Endothelial cell of umbilical vein (primary cell): Measurements from ENCODE around the gene MUTYH. TPM values are rescaled to one million over a fixed set of nuclear protein-coding genes. Genes with fewer than 3 reads are reported as not detected.

ENCODE experiments used
- BruUV-seq: library from RNA; stranded (reverse); fragments of 400-500 nt; replicated peaks from 2 replicates; lab custom pipeline; 2021; lab: Mats Ljungman, UMichigan
- CTCF ChIA-PET: fragments of 300-600, 350-600 bp; sonication (Branson Sonifier 250); formaldehyde crosslinking; loops from one replicate; lab custom pipeline; 2021; ENCODE audit warnings: antibody characterized with exemption, inconsistent platforms; lab: Charles Lee
- POLR2A ChIA-PET: fragments of 300-600, 350-600 bp; sonication (Branson Sonifier 250); formaldehyde crosslinking; loops from one replicate; lab custom pipeline; 2021; ENCODE audit warnings: antibody characterized with exemption, inconsistent platforms; lab: Charles Lee
- DNase-seq: peaks from one replicate; pipeline ENCODE4 v3.0.0-alpha.2; 2011; ENCODE audit warnings: low read depth, low spot score
- FAIRE-seq: peaks from 2 replicates; lab custom pipeline; 2011; peaks lifted over from hg19 to GRCh38; lab: Jason Lieb, UNC
- H2AFZ ChIP-seq: 2 replicates; pipeline ENCODE4 v1.6.0; 2012; ENCODE audit warnings: low read depth, low read length, control low read depth, inconsistent platforms
- H3K27ac ChIP-seq: 2 replicates; pipeline ENCODE4 v1.5.1; 2011; ENCODE audit warnings: low read depth, mild to moderate bottlenecking, control low read depth, low read length, moderate library complexity; ENCODE audit not compliant: insufficient read depth
- H3K27me3 ChIP-seq, 2 experiments: 2 replicates each; pipeline versions ENCODE4 v1.6.0 to v1.6.1; 2011; ENCODE audit warnings: low read length in 2 of 2, mixed read lengths in 1 of 2; ENCODE audit not compliant: control insufficient read depth in 2 of 2, insufficient read depth in 2 of 2
- H3K36me3 ChIP-seq, 2 experiments: 2 replicates in 1 of 2; 3 replicates in 1 of 2; pipeline ENCODE4 v1.5.1; 2011; ENCODE audit warnings: low read length in 2 of 2, mild to moderate bottlenecking in 1 of 2, moderate library complexity in 1 of 2; ENCODE audit not compliant: control insufficient read depth in 2 of 2, insufficient read depth in 2 of 2; ENCODE audit errors: extremely low read depth in 1 of 2
- H3K4me1 ChIP-seq: 3 replicates; pipeline ENCODE4 v1.5.1; 2011; ENCODE audit warnings: mild to moderate bottlenecking, low read length; ENCODE audit not compliant: control insufficient read depth, insufficient read depth; ENCODE audit errors: extremely low read depth
- H3K4me2 ChIP-seq: 2 replicates; pipeline ENCODE4 v1.6.1; 2011; ENCODE audit warnings: low read length, control low read depth, mixed read lengths; ENCODE audit not compliant: insufficient read depth
- H3K4me3 ChIP-seq, 3 experiments: fragments of 200-600 bp in 1 of 3; sonication (generic), shearing (Covaris generic) in 1 of 3; replicated peaks in 1 of 3; 2 replicates each; pipeline ENCODE4 v1.5.1; 2011 to 2016; ENCODE audit warnings: control low read depth in 3 of 3, low read length in 3 of 3, mild to moderate bottlenecking in 2 of 3, inconsistent platforms in 1 of 3, low read depth in 1 of 3, moderate library complexity in 1 of 3; ENCODE audit not compliant: insufficient read depth in 1 of 3
- H3K79me2 ChIP-seq: 2 replicates; pipeline ENCODE4 v1.6.0; 2012; ENCODE audit warnings: low read length, inconsistent platforms; ENCODE audit not compliant: control insufficient read depth, insufficient read depth
- H3K9ac ChIP-seq: replicated peaks from 2 replicates; pipeline ENCODE3; 2011; ENCODE audit warnings: low read length, control low read depth; ENCODE audit not compliant: insufficient read depth; ENCODE audit errors: extremely low read depth
- H3K9me1 ChIP-seq: replicated peaks from 3 replicates; pipeline ENCODE4 v1.6.0; 2011; ENCODE audit warnings: mild to moderate bottlenecking, low read length; ENCODE audit not compliant: control insufficient read depth, insufficient read depth; ENCODE audit errors: extremely low read depth
- H3K9me3 ChIP-seq: replicated peaks from 2 replicates; pipeline ENCODE4 v1.5.1; 2012; ENCODE audit warnings: low read length, inconsistent platforms; ENCODE audit not compliant: control insufficient read depth, insufficient read depth
- H4K20me1 ChIP-seq: replicated peaks from 2 replicates; pipeline ENCODE3; 2011; ENCODE audit warnings: mild to moderate bottlenecking, low read length; ENCODE audit not compliant: control insufficient read depth, insufficient read depth; ENCODE audit errors: extremely low read depth
- EZH2 ChIP-seq: IDR thresholded peaks from 2 replicates; pipeline ENCODE4 v1.6.1; 2012; ENCODE audit warnings: borderline replicate concordance, low read depth, mild to moderate bottlenecking, moderate library complexity, low read length, inconsistent platforms; ENCODE audit not compliant: severe bottlenecking
- GATA2 ChIP-seq: IDR thresholded peaks from 2 replicates; pipeline ENCODE4 v1.7.0; 2011; ENCODE audit warnings: low read depth, mild to moderate bottlenecking, moderate library complexity, mixed read lengths, low read length; ENCODE audit not compliant: insufficient read length, insufficient read depth
- JUN ChIP-seq: IDR thresholded peaks from 2 replicates; pipeline ENCODE4 v1.6.1; 2011; ENCODE audit warnings: borderline replicate concordance, low read depth; ENCODE audit not compliant: insufficient read length, insufficient read depth
- MYC ChIP-seq: IDR thresholded peaks from one replicate; pipeline ENCODE4 v1.6.1; 2011; ENCODE audit warnings: mild to moderate bottlenecking, low read depth, low read length
- POLR2A ChIP-seq: IDR thresholded peaks from 2 replicates; pipeline ENCODE4 v1.6.1; 2012; ENCODE audit warnings: low read depth, mild to moderate bottlenecking, control low read depth, low read length
- POLR2AphosphoS5 ChIP-seq: IDR thresholded peaks from 2 replicates; pipeline ENCODE4 v1.6.1; 2012; ENCODE audit warnings: low read depth, mild to moderate bottlenecking, control low read depth, low read length, moderate library complexity; ENCODE audit not compliant: insufficient read depth
- dilution Hi-C: fragments of 300-500 bp; cut with MboI; formaldehyde crosslinking; loops from one replicate; pipeline ENCODE4 v1.15.0; 2019; ENCODE audit warnings: low sequenced_read_pairs; ENCODE audit not compliant: extremely low pct_ligation_motif_present
- intact Hi-C: fragments of 100-400 bp; cut with micrococcal nuclease; formaldehyde crosslinking; loops from one replicate; pipeline ENCODE4 v1.10.0; 2022
- polyA plus RNA-seq, 4 experiments: library from polyadenylated mRNA; depleted of rRNA in 3 of 4; stranded (reverse) in 3 of 4; unstranded in 1 of 4; fragments of >200 nt; gene quantifications; 2 replicates each; pipeline versions ENCODE4 v1.2.1 to v1.2.3, GENCODE V29; 2011 to 2012; ENCODE audit warnings: missing spikeins in 1 of 4
- total RNA-seq: library from RNA; stranded (reverse); gene quantifications from 2 replicates; pipeline ENCODE4 v1.2.3, GENCODE V29; 2021
- TF ChIP-seq, protein P1 (sequence below), 2 donors: IDR thresholded peaks; 1 replicate in 1 of 2; 2 replicates in 1 of 2; pipeline ENCODE4 v1.5.1; 2011; ENCODE audit warnings: low read length in 2 of 2, mild to moderate bottlenecking in 2 of 2, moderate library complexity in 2 of 2, control low read depth in 1 of 2, inconsistent platforms in 1 of 2, low read depth in 1 of 2; ENCODE audit not compliant: insufficient read depth in 1 of 2; ENCODE audit errors: extremely low read depth in 1 of 2
- TF ChIP-seq, protein P2 (sequence below): IDR thresholded peaks from 2 replicates; pipeline ENCODE4 v1.6.1; 2011; ENCODE audit not compliant: insufficient read depth, insufficient read length

MUTYH gene
- total and polyA plus RNA-seq, 2 donors (not counting 3 experiments of a cell fraction or from before 2014, with no cell fraction given): 12.3 to 16.6 TPM

DNA sequence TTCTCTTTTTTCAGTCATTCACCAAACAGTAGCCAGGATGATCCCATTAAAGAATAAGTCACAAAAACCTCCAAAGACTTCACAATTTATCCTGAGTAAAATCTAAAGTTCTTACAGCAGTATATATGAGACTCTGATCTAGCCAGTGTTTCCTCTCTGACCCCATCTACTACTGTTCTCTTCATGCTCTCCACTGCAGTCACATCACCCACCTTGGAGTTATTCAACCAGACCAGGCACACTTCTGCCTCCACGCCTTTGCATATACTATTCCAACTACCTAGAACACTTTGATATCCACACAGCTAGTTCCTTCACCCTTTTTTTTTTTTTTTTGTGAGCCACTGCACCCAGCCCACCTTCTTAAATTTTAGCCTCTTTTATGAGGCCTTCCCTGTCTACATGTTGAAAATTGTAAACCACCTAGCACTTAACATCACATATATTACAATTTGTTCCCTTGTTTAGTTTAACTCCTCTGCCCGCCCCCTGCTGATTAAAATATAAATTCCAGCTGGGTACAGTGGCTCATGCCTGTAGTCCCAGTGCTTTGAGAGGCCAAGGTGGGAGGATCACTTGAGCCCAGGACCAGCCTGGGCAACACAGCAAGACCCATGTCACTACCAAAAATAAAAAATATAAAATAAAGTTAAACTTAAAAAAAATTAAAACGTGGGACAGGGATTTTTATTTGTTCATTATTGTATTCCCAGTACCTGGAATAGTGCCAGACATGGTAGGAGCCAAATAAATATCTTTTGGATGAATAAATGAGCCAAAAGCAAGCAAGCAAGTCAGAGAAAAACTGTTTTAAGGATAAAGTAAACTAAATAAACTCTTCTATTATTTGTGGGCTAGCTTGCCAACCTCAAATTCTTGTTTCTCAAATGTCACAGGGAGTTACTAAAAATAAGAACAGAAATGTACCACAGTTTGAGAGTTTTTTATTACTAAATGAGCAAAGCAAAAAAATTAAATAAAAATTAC is 35.2 kb upstream of the MUTYH start:
- Histone ChIP-seq H3K27me3 (peaks cover 0 to 1% of the 10 kb centered on the region in 2 experiments), H3K4me1 (no peaks in the 10 kb centered on the region), H3K79me2 (no peaks in the 10 kb centered on the region), H2AFZ (no peak overlapping the region), H3K4me3 (no peak overlapping the region), H3K9me1 (no peaks in the 10 kb centered on the region), H3K9me3 (no peaks in the 10 kb centered on the region), H3K4me2 (no peak overlapping the region), H3K9ac (no peak overlapping the region), H3K27ac (no peak overlapping the region), H4K20me1 (no peaks in the 10 kb centered on the region), H3K36me3 (no peaks in the 10 kb centered on the region)
- dilution Hi-C loops: no loop called here
- no TSS peak for BruUV-seq
- no peak for DNase-seq
- intact Hi-C loops: no loop called here
- ChIA-PET CTCF (interaction anchor here (1.4 to 1.6 kb wide), 2 partner anchors 15 to 18 kb away, joined by 3 to 5 read pairs; no protein-coding TSS in a partner anchor), POLR2A (no interaction called here)
- no peak for FAIRE-seq
- TF ChIP-seq JUN (no peak), POLR2AphosphoS5 (no peak), MYC (no peak), POLR2A (no peak), GATA2 (no peak), EZH2 (no peak)
- TF ChIP-seq, protein P1, sequence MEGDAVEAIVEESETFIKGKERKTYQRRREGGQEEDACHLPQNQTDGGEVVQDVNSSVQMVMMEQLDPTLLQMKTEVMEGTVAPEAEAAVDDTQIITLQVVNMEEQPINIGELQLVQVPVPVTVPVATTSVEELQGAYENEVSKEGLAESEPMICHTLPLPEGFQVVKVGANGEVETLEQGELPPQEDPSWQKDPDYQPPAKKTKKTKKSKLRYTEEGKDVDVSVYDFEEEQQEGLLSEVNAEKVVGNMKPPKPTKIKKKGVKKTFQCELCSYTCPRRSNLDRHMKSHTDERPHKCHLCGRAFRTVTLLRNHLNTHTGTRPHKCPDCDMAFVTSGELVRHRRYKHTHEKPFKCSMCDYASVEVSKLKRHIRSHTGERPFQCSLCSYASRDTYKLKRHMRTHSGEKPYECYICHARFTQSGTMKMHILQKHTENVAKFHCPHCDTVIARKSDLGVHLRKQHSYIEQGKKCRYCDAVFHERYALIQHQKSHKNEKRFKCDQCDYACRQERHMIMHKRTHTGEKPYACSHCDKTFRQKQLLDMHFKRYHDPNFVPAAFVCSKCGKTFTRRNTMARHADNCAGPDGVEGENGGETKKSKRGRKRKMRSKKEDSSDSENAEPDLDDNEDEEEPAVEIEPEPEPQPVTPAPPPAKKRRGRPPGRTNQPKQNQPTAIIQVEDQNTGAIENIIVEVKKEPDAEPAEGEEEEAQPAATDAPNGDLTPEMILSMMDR (IDR thresholded peaks at IDR 0.05; ENCODE audit: extremely low read depth in 1 of 2, insufficient read depth in 1 of 2, low read depth in 1 of 2, low read length in 2 of 2): no peak
- TF ChIP-seq, protein P2, sequence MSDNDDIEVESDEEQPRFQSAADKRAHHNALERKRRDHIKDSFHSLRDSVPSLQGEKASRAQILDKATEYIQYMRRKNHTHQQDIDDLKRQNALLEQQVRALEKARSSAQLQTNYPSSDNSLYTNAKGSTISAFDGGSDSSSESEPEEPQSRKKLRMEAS: no peak
